22Rv1 (cell line): Measurements from ENCODE around the gene CFAP57.

ENCODE experiments used
- CTCF ChIP-seq: fragments of 450-650 bp; IDR thresholded peaks from 2 replicates; pipeline ENCODE4 v1.5.1; 2017; ENCODE audit warnings: mild to moderate bottlenecking
- ZFX ChIP-seq: fragments of 450-650 bp; IDR thresholded peaks from 2 replicates; pipeline ENCODE4 v1.6.1; 2017; ENCODE audit warnings: antibody characterized with exemption, borderline replicate concordance

- TF ChIP-seq CTCF (no peak), ZFX (no peak)
Observed at GRCh38 chr1:43251024-43251423, 78.9 kb downstream of the CFAP57 start.
